ENCODE measurements around the gene SOCS3. TPM values are rescaled to one million over a fixed set of nuclear protein-coding genes. Genes with fewer than 3 reads are reported as not detected.

SOCS3 gene
- total RNA-seq, 2 experiments from 2014 or later, result not detected

GRCh38 chr17:78401246-78401645 is 41.4 kb upstream of the SOCS3 start:
- Histone ChIP-seq H3K9me3 (ENCODE audit: low read length) (no peaks in the 10 kb centered on the region), H3K36me3 (ENCODE audit: insufficient read depth, low read length) (peaks cover 95% of the 10 kb centered on the region), H3K9me2 (ENCODE audit: insufficient read depth, low read length) (no peaks in the 10 kb centered on the region), H3K27ac (ENCODE audit: low read depth, low read length, poor library complexity, severe bottlenecking) (no peak overlapping the region), H3K4me2 (ENCODE audit: low read length) (no peak overlapping the region), H3K4me1 (ENCODE audit: insufficient read depth, low read length, poor library complexity, severe bottlenecking) (no peaks in the 10 kb centered on the region), H4K20me1 (ENCODE audit: insufficient read depth, low read length) (no peaks in the 10 kb centered on the region), H3K79me2 (ENCODE audit: insufficient read depth, low read depth, low read length) (no peaks in the 10 kb centered on the region), H2AFZ (ENCODE audit: low read length) (no peak overlapping the region), H3K4me3 (ENCODE audit: low read depth, low read length, poor library complexity, severe bottlenecking) (no peak overlapping the region)
- BruUV-seq (replicated peaks), result no TSS peak
- intact Hi-C loops (cut with micrococcal nuclease; ENCODE audit: unreplicated experiment), result no loop called here
- DNase-seq (ENCODE audit: low spot score), result no peak
- CTCF ChIA-PET (ENCODE audit: unreplicated experiment), result no interaction called here
- POLR2A ChIA-PET, result interaction anchor here (0.6 to 0.9 kb wide), 2 partner anchors 10 to 94 kb away, joined by 4 read pairs; no protein-coding TSS in a partner anchor
- TF ChIP-seq CTCF (conservative IDR thresholded peaks at IDR 0.05; ENCODE audit: low read length), result no peak
- TF ChIP-seq EZH2phosphoT487 (IDR thresholded peaks at IDR 0.05; ENCODE audit: borderline replicate concordance, low read depth, low read length), result no peak

DNA sequence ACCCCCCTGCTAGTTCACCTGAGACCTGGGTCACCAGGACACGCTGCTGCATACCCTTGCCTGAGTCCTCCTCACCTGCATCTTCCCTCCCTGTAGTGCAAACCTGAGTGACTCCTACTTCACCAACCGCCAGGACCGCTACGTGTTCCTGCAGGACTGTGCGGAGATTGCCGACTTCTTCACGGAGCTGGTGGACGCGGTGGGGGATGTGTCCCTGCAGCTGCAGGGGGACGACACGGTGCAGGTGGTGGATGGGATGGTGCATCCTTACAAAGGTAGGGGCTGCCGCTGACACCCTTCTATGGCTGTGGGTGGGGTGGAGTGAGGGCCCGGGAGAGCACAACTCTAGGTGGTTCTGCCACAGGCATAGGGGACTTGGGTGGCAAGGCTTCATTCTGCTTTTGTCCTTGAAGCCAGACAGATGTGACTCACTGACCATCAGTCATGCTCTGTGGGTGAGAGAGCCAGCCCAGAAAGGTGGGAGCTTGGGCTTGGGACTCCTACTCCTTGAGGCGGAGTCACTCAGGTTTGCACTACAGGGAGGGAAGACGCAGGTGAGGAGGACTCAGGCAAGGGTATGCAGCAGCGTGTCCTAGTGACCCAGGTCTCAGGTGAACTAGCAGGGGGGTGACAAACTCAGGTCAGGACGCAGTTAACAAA is 40.8 kb upstream of the SOCS3 start:
- ChIA-PET POLR2A (interaction anchor here (0.6 to 0.9 kb wide), 3 partner anchors 9 to 295 kb away, joined by 3 to 4 read pairs (median 4); no protein-coding TSS in a partner anchor), CTCF (ENCODE audit: unreplicated experiment) (interaction anchor here (0.6 kb wide), 1 partner anchor 95 kb away, joined by 3 read pairs; no protein-coding TSS in a partner anchor)
- no peaks in the 10 kb centered on the region for H3K4me1 ChIP-seq (ENCODE audit: insufficient read depth, low read length, poor library complexity, severe bottlenecking)
- no peak for DNase-seq (ENCODE audit: low spot score)
- TF ChIP-seq CTCF (conservative IDR thresholded peaks at IDR 0.05; ENCODE audit: low read length) (no peak), EZH2phosphoT487 (IDR thresholded peaks at IDR 0.05; ENCODE audit: borderline replicate concordance, low read depth, low read length) (no peak)
- no peak overlapping the region for H3K4me3 ChIP-seq (ENCODE audit: low read depth, low read length, poor library complexity, severe bottlenecking)
- no peaks in the 10 kb centered on the region for H3K9me2 ChIP-seq (ENCODE audit: insufficient read depth, low read length)
- H3K79me2 ChIP-seq (ENCODE audit: insufficient read depth, low read depth, low read length), result no peaks in the 10 kb centered on the region
- no peak overlapping the region for H3K27ac ChIP-seq (ENCODE audit: low read depth, low read length, poor library complexity, severe bottlenecking)
- H3K4me2 ChIP-seq (ENCODE audit: low read length), result no peak overlapping the region
- H2AFZ ChIP-seq (ENCODE audit: low read length), result no peak overlapping the region
- intact Hi-C loops (cut with micrococcal nuclease; ENCODE audit: unreplicated experiment), result no loop called here
- H4K20me1 ChIP-seq (ENCODE audit: insufficient read depth, low read length), result no peaks in the 10 kb centered on the region
- H3K36me3 ChIP-seq (ENCODE audit: insufficient read depth, low read length), result peaks cover 98% of the 10 kb centered on the region
- H3K9me3 ChIP-seq (ENCODE audit: low read length), result no peaks in the 10 kb centered on the region
- no TSS peak for BruUV-seq (replicated peaks)

DNA sequence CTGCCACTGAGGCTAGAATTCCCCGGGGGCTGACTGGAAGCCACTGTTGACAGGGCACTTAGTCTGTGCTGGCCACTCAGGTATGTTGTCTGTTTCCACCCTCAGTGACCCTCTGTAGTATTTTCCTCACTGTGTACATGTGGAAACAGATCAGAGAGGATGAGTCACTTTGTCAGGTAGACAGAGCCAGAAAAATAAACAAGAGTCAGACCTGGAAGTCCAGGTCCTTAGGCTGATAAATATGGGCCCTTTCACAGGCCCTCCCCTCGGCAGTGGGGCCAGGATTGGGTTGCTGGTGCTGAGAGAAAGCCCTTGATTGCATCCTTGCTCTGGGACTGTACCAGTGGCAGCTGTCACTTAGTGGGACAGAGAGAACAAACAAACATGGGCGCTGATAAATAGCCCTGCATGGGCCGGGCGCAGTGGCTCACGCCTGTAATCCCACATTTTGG is 39.8 kb upstream of the SOCS3 start:
- no peaks in the 10 kb centered on the region for H3K9me3 ChIP-seq (ENCODE audit: low read length)
- TF ChIP-seq CTCF (conservative IDR thresholded peaks at IDR 0.05; ENCODE audit: low read length) (no peak), EZH2phosphoT487 (IDR thresholded peaks at IDR 0.05; ENCODE audit: borderline replicate concordance, low read depth, low read length) (no peak)
- no peaks in the 10 kb centered on the region for H3K4me1 ChIP-seq (ENCODE audit: insufficient read depth, low read length, poor library complexity, severe bottlenecking)
- H2AFZ ChIP-seq (ENCODE audit: low read length), result no peak overlapping the region
- H3K27ac ChIP-seq (ENCODE audit: low read depth, low read length, poor library complexity, severe bottlenecking), result no peak overlapping the region
- H3K9me2 ChIP-seq (ENCODE audit: insufficient read depth, low read length), result no peaks in the 10 kb centered on the region
- intact Hi-C loops (cut with micrococcal nuclease; ENCODE audit: unreplicated experiment), result no loop called here
- ChIA-PET CTCF (ENCODE audit: unreplicated experiment) (interaction anchor here (0.6 kb wide), 1 partner anchor 94 kb away, joined by 3 read pairs; no protein-coding TSS in a partner anchor), POLR2A (no interaction called here)
- no TSS peak for BruUV-seq (replicated peaks)
- no peaks in the 10 kb centered on the region for H3K79me2 ChIP-seq (ENCODE audit: insufficient read depth, low read depth, low read length)
- DNase-seq (ENCODE audit: low spot score), result no peak
- no peak overlapping the region for H3K4me2 ChIP-seq (ENCODE audit: low read length)
- H4K20me1 ChIP-seq (ENCODE audit: insufficient read depth, low read length), result no peaks in the 10 kb centered on the region
- H3K36me3 ChIP-seq (ENCODE audit: insufficient read depth, low read length), result peaks cover 98% of the 10 kb centered on the region
- no peak overlapping the region for H3K4me3 ChIP-seq (ENCODE audit: low read depth, low read length, poor library complexity, severe bottlenecking)

All from OCI-LY7 (cell line).